Ovary (tissue), 9 donors: ENCODE data around the gene BPI. TPM values are rescaled to one million over a fixed set of nuclear protein-coding genes. Genes with fewer than 3 reads are reported as not detected.

Experiments used
- DNase-seq, 5 donors: peaks; one replicate each; pipeline ENCODE4 v3.0.0-alpha.2; 2019 to 2020
- H3K27ac ChIP-seq, 2 donors: fragments of 200-600 bp; one replicate each; pipeline versions ENCODE4 v1.5.1 to v1.8.0; 2019 to 2022
- H3K27me3 ChIP-seq: fragments of 200-600 bp; one replicate; pipeline ENCODE4 v1.8.0; 2022
- H3K36me3 ChIP-seq: fragments of 200-600 bp; sonication (generic); one replicate; pipeline ENCODE4 v1.5.1; 2019
- H3K4me1 ChIP-seq: one replicate; pipeline ENCODE4 v1.8.1; 2013; ENCODE audit warnings: mild to moderate bottlenecking, moderate library complexity; ENCODE audit not compliant: insufficient read depth
- H3K4me3 ChIP-seq: fragments of 200-600 bp; sonication (generic); one replicate; pipeline ENCODE4 v1.5.1; 2017
- H3K9me3 ChIP-seq, 2 donors: fragments of 200-600 bp in 1 of 2; sonication (generic) in 1 of 2; one replicate each; pipeline versions ENCODE4 v1.5.1 to v1.8.1; 2013 to 2019; ENCODE audit warnings: mild to moderate bottlenecking in 1 of 2, moderate library complexity in 1 of 2
- EP300 ChIP-seq: sonication (generic); formaldehyde crosslinking; IDR thresholded peaks from one replicate; pipeline ENCODE4 v1.6.1; 2017; ENCODE audit warnings: antibody characterized with exemption
- POLR2A ChIP-seq: fragments of 450-650 bp; IDR thresholded peaks from one replicate; pipeline ENCODE4 v1.6.1; 2017; ENCODE audit warnings: antibody characterized with exemption, mild to moderate bottlenecking, moderate library complexity
- WGBS, 3 donors: extraction: QIAGEN DNeasy Blood & Tissue Kit in 1 of 3; methylation state at CpG; one replicate each; pipeline versions ENCODE4 v1.1.5 to v1.1.7; 2013 to 2017; 5-methylcytosine and 5-hydroxymethylcytosine counted together
- intact Hi-C, 4 donors: fragments of 100-400 bp; cut with DNase I; formaldehyde crosslinking; loops; one replicate each; pipeline versions ENCODE4 v1.11.0 to v1.15.1; 2022 to 2023
- polyA plus RNA-seq, 2 donors: library from polyadenylated mRNA; stranded (reverse); fragments of 200-250 nt in 1 of 2; fragments of 350-450 nt in 1 of 2; fragmentation: Illumina TruSeq in 1 of 2; extraction: RNeasy Lipid Tissue Mini Kit (QIAGEN cat#74804) in 1 of 2; gene quantifications; one replicate each; pipeline ENCODE4 v1.2.3, GENCODE V29; 2013 to 2014
- total RNA-seq, 7 donors: library from RNA; depleted of rRNA in 2 of 7; stranded (reverse); fragments of >200 nt in 2 of 7; fragmentation: NEBNext Ultra II Directional in 3 of 7; extraction: Animal tissue kit (Norgen Biotek cat#: 25700) in 3 of 7; gene quantifications; one replicate each; pipeline versions ENCODE4 v1.1.0 to v1.2.4, GENCODE V29; 2016 to 2023
- TF ChIP-seq, protein P1 (sequence below), 3 donors: fragments of 450-650 bp in 2 of 3; fragments of 200-600 bp in 1 of 3; IDR thresholded peaks; one replicate each; pipeline versions ENCODE4 v1.5.1 to v1.8.0; 2016 to 2022; ENCODE audit warnings: antibody characterized with exemption in 3 of 3, mild to moderate bottlenecking in 1 of 3
- donor health status: DM: no; HTN: no; CAD: no; lungs with moderate emphysema.
- donor health status: DM: no; HTN: no; CAD: no.
- donor health status: Bipolar disorder and iron deficiency.
- donor health status: DM: yes; HTN: yes; CAD: no.
- donor health status: DM: no; HTN: no; CAD: no.
- donor health status: DM: yes; HTN: yes; CAD: no.

Gene BPI
- total and polyA plus RNA-seq, 9 donors = 0.43 to 2.9 (median 1.1) TPM; not detected in 1

- Histone ChIP-seq H3K9me3 (no peaks in the 10 kb centered on the region), H3K36me3 (no peaks in the 10 kb centered on the region), H3K4me1 (peaks cover 5% of the 10 kb centered on the region), H3K4me3 (no peak overlapping the region), H3K27me3 (peaks cover 3% of the 10 kb centered on the region), H3K27ac (no peak overlapping the region)
- no peak for TF ChIP-seq POLR2A
- TF ChIP-seq EP300 = no peak
- TF ChIP-seq, protein P1, sequence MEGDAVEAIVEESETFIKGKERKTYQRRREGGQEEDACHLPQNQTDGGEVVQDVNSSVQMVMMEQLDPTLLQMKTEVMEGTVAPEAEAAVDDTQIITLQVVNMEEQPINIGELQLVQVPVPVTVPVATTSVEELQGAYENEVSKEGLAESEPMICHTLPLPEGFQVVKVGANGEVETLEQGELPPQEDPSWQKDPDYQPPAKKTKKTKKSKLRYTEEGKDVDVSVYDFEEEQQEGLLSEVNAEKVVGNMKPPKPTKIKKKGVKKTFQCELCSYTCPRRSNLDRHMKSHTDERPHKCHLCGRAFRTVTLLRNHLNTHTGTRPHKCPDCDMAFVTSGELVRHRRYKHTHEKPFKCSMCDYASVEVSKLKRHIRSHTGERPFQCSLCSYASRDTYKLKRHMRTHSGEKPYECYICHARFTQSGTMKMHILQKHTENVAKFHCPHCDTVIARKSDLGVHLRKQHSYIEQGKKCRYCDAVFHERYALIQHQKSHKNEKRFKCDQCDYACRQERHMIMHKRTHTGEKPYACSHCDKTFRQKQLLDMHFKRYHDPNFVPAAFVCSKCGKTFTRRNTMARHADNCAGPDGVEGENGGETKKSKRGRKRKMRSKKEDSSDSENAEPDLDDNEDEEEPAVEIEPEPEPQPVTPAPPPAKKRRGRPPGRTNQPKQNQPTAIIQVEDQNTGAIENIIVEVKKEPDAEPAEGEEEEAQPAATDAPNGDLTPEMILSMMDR (IDR thresholded peaks at IDR 0.05) = no peak
- WGBS, 3 donors = 82 to 91% (median 89%) methylated on average over 6 of the region's 6 CpGs
- no peak for DNase-seq
- intact Hi-C loops = no loop called here
Measured at GRCh38 chr20:38269715-38270114, 34.2 kb upstream of the BPI start.

DNA sequence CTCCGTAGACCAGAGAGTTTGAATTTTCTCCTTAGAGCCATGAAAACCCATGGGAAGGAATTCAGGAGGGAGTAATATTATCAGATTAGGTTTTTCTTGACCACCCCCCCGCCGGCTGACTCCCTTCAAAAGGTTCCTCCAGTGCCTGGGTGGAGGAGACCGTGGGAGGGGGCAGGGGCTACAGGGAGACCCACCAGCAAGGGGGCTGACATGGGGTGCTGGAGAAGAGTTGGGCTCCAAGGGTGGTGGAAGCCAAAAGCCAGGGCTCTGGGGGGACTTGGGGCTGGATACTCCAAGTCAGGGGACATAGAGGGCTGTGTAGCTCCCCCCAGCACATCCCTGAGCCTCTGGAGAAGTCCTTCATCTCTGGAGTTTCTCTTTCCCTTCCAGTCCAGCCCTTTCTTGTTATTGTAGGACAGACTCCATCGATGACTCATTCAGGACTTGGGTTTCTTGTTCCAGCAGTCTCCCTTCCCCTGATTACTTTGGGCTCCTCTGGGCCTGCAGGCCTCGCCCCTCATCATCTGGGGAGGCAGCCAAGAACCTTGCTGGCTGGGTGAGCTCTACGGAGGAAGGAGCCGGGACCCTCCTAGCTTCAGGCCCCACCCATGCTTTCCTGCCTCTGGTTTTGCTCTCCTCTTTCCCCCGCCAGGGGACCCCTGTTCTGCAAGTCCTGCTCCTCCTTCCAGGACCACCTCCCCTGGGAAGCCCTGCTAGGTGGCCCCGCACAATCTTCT, 32.9 kb upstream of the BPI start:
- peaks cover 3% of the 10 kb centered on the region for H3K27me3 ChIP-seq
- no peak for TF ChIP-seq POLR2A
- TF ChIP-seq, protein P1 (IDR thresholded peaks at IDR 0.05) = no peak
- TF ChIP-seq EP300 = no peak
- WGBS, 3 donors = 41 to 43% (median 42%) methylated on average over 10 of the region's 10 CpGs
- intact Hi-C loops = no loop called here
- no peaks in the 10 kb centered on the region for H3K9me3 ChIP-seq
- no peaks in the 10 kb centered on the region for H3K36me3 ChIP-seq
- peak overlapping the region; percentile 17 to 38 for H3K27ac ChIP-seq
- H3K4me1 ChIP-seq = peaks cover 5% of the 10 kb centered on the region
- no peak overlapping the region for H3K4me3 ChIP-seq
- DNase-seq = peak; percentile 75 to 83 (median 77)

- peaks cover 5% of the 10 kb centered on the region for H3K4me1 ChIP-seq
- intact Hi-C loops = no loop called here
- H3K4me3 ChIP-seq = no peak overlapping the region
- peaks cover 3% of the 10 kb centered on the region for H3K27me3 ChIP-seq
- no peak for TF ChIP-seq POLR2A
- TF ChIP-seq, protein P1 (IDR thresholded peaks at IDR 0.05) = no peak
- no peak for TF ChIP-seq EP300
- no peaks in the 10 kb centered on the region for H3K36me3 ChIP-seq
- H3K27ac ChIP-seq = peak overlapping the region in 1 of 2 donors; percentile 38
- DNase-seq = no peak
- WGBS, 3 donors = 88 to 96% (median 90%) methylated on average over 2 of the region's 2 CpGs
- no peaks in the 10 kb centered on the region for H3K9me3 ChIP-seq
Measured at GRCh38 chr20:38271608-38272120, 32.3 kb upstream of the BPI start.

- no peaks in the 10 kb centered on the region for H3K9me3 ChIP-seq
- no peak overlapping the region for H3K4me3 ChIP-seq
- no peak for TF ChIP-seq EP300
- TF ChIP-seq POLR2A = no peak
- TF ChIP-seq, protein P1 (IDR thresholded peaks at IDR 0.05) = no peak
- peaks cover 3% of the 10 kb centered on the region for H3K27me3 ChIP-seq
- no peaks in the 10 kb centered on the region for H3K36me3 ChIP-seq
- DNase-seq = no peak
- H3K4me1 ChIP-seq = peaks cover 5% of the 10 kb centered on the region
- H3K27ac ChIP-seq = no peak overlapping the region
- WGBS, 3 donors = 66 to 97% (median 97%) methylated on average over 2 of the region's 2 CpGs
- intact Hi-C loops = no loop called here
Measured at GRCh38 chr20:38272398-38272797, 31.6 kb upstream of the BPI start.
